ENCODE measurements around the gene PKIB.

- TF ChIP-seq CTCF (IDR thresholded peaks at IDR 0.05) (no peak), POLR2A (IDR thresholded peaks at IDR 0.05) (no peak)
These were observed 43.2 kb upstream of the PKIB start for GRCh38 chr6:122567034-122567433.

Measured in uterus (tissue), 2 donors.